ENCODE measurements around the gene PMEPA1.

Gene PMEPA1

GRCh38 chr20:57652606-57653545, 56.9 kb downstream of the PMEPA1 start:
- CTCF ChIA-PET: interaction anchor here (0.6 to 3.3 kb wide), 7 partner anchors 18 to 528 kb away, joined by 3 to 20 read pairs (median 4); no protein-coding TSS in a partner anchor
- no peak for TF ChIP-seq CTCF (conservative IDR thresholded peaks at IDR 0.05; ENCODE audit: low read depth)
- no peak for DNase-seq (ENCODE audit: low spot score)
- H3K27ac ChIP-seq: peak overlapping the region; percentile 7
- POLR2A ChIA-PET (ENCODE audit: low non-redundant PET): no interaction called here

- DNase-seq (ENCODE audit: low spot score): no peak
- POLR2A ChIA-PET (ENCODE audit: low non-redundant PET): no interaction called here
- no peak for TF ChIP-seq CTCF (conservative IDR thresholded peaks at IDR 0.05; ENCODE audit: low read depth)
- CTCF ChIA-PET: no interaction called here
- peak overlapping the region; percentile 7; the same call in 1 of the 2 replicates for H3K27ac ChIP-seq
Measured at GRCh38 chr20:57651881-57652605, 57.8 kb downstream of the PMEPA1 start.

DNA sequence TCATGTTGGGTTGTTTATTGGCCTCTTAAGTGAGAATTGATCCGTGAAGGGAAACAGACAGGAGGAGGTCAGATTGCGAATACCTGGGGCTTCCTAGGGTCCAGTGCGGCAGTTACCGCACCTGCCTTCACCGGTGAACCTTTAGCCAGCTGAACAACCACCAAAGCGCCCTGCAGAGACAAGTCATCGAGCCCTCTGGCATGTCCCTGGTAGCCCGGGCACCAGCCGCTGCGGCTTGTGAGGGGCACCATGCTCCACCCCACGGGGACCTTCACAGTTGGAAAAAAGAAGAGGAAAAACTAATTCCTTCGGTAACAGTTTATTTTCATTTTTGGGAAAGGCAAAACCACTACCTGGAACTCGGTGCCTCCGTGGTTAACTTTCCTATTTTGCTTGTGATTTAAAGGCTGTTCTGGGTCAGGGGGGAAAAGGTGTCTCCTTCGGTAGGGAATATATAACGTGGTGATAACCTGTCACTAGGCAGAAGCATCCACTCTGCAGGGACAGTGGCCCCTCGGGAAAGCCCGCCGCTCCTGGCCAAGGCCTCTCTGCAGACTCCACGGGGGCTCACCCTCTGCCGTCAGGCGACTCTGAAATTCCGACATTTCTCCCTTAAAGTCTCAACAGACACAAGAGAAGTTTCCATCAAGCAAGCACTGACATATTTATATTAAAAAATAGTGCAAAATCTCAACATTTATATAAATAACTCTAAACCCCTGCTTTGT, 58.9 kb downstream of the PMEPA1 start:
- no peak overlapping the region for H3K27ac ChIP-seq
- POLR2A ChIA-PET (ENCODE audit: low non-redundant PET): no interaction called here
- TF ChIP-seq CTCF (conservative IDR thresholded peaks at IDR 0.05; ENCODE audit: low read depth): no peak
- CTCF ChIA-PET: no interaction called here
- DNase-seq (ENCODE audit: low spot score): no peak

- POLR2A ChIA-PET (ENCODE audit: low non-redundant PET): no interaction called here
- 0 out of 2 replicates have a peak overlapping the region, but pooled peaks have one; percentile 18 for H3K27ac ChIP-seq
- TF ChIP-seq CTCF (conservative IDR thresholded peaks at IDR 0.05; ENCODE audit: low read depth): no peak
- CTCF ChIA-PET: no interaction called here
- DNase-seq (ENCODE audit: low spot score): no peak
Measured at GRCh38 chr20:57650266-57650665, 59.5 kb downstream of the PMEPA1 start.

- POLR2A ChIA-PET (ENCODE audit: low non-redundant PET): no interaction called here
- peak overlapping the region; percentile 18 for H3K27ac ChIP-seq
- no peak for DNase-seq (ENCODE audit: low spot score)
- CTCF ChIA-PET: interaction anchor here (0.8 kb wide), 1 partner anchor 27 kb away, joined by 4 read pairs; no protein-coding TSS in a partner anchor
- no peak for TF ChIP-seq CTCF (conservative IDR thresholded peaks at IDR 0.05; ENCODE audit: low read depth)
Measured at GRCh38 chr20:57649617-57650015, 60.2 kb downstream of the PMEPA1 start.

All from RWPE1 (cell line).